ENCODE data around the gene LRRD1.
"Not testable (repeated sequence)": the region's sequence is repeated elsewhere in the genome, so short reads cannot be mapped to it uniquely, and the experiment has no call there.

Gene LRRD1

GRCh38 chr7:92177362-92177761 lies 1.6 kb downstream of the LRRD1 start:
- no peak for TF ChIP-seq CTCF (IDR thresholded peaks at IDR 0.05; ENCODE audit: borderline replicate concordance, extremely low read depth, low read length, poor library complexity, severe bottlenecking)
- TF ChIP-seq EZH2 (IDR thresholded peaks at IDR 0.05; ENCODE audit: borderline replicate concordance, low read depth, low read length, severe bottlenecking), result no peak
- Histone ChIP-seq H3K4me3 (ENCODE audit: low read depth in 1 of 2, low read length in 2 of 2) (no peak overlapping the region), H3K27me3 (ENCODE audit: insufficient read depth, low read length, poor library complexity) (no peaks in the 10 kb centered on the region), H3K79me2 (ENCODE audit: insufficient read depth, low read length) (no peaks in the 10 kb centered on the region), H3K9me3 (ENCODE audit: insufficient read depth, low read length, severe bottlenecking) (no peaks in the 10 kb centered on the region), H3K9ac (ENCODE audit: low read depth, low read length) (no peak overlapping the region), H3K36me3 (ENCODE audit: insufficient read depth, low read length) (no peaks in the 10 kb centered on the region), H4K20me1 (ENCODE audit: insufficient read depth, low read length) (no peaks in the 10 kb centered on the region), H3K4me2 (ENCODE audit: insufficient read depth, low read length) (no peak overlapping the region), H3K27ac (ENCODE audit: low read length) (no peak overlapping the region), H3K4me1 (ENCODE audit: insufficient read depth, low read length) (peaks cover 7% of the 10 kb centered on the region), H2AFZ (ENCODE audit: low read depth, low read length) (no peak overlapping the region)
- ATAC-seq (ENCODE audit: insufficient read depth, low read depth), result no peak
- DNase-seq, result no peak

GRCh38 chr7:92169529-92169928 lies 9.4 kb downstream of the LRRD1 start:
- not testable (repeated sequence) for H4K20me1 ChIP-seq (ENCODE audit: insufficient read depth, low read length); H3K4me1 ChIP-seq (ENCODE audit: insufficient read depth, low read length); H3K27ac ChIP-seq (ENCODE audit: low read length); H3K4me2 ChIP-seq (ENCODE audit: insufficient read depth, low read length); ATAC-seq (ENCODE audit: insufficient read depth, low read depth); H3K9ac ChIP-seq (ENCODE audit: low read depth, low read length); H3K27me3 ChIP-seq (ENCODE audit: insufficient read depth, low read length, poor library complexity); H3K79me2 ChIP-seq (ENCODE audit: insufficient read depth, low read length); H3K9me3 ChIP-seq (ENCODE audit: insufficient read depth, low read length, severe bottlenecking); H3K4me3 ChIP-seq (ENCODE audit: low read depth in 1 of 2, low read length in 2 of 2); H2AFZ ChIP-seq (ENCODE audit: low read depth, low read length); H3K36me3 ChIP-seq (ENCODE audit: insufficient read depth, low read length); DNase-seq

- H3K9ac ChIP-seq (ENCODE audit: low read depth, low read length), result no peak overlapping the region
- no peaks in the 10 kb centered on the region for H4K20me1 ChIP-seq (ENCODE audit: insufficient read depth, low read length)
- H2AFZ ChIP-seq (ENCODE audit: low read depth, low read length), result no peak overlapping the region
- no peak for DNase-seq
- TF ChIP-seq CTCF (IDR thresholded peaks at IDR 0.05; ENCODE audit: borderline replicate concordance, extremely low read depth, low read length, poor library complexity, severe bottlenecking) (no peak), EZH2 (IDR thresholded peaks at IDR 0.05; ENCODE audit: borderline replicate concordance, low read depth, low read length, severe bottlenecking) (no peak)
- no peaks in the 10 kb centered on the region for H3K79me2 ChIP-seq (ENCODE audit: insufficient read depth, low read length)
- H3K9me3 ChIP-seq (ENCODE audit: insufficient read depth, low read length, severe bottlenecking), result no peaks in the 10 kb centered on the region
- H3K36me3 ChIP-seq (ENCODE audit: insufficient read depth, low read length), result no peaks in the 10 kb centered on the region
- no peaks in the 10 kb centered on the region for H3K27me3 ChIP-seq (ENCODE audit: insufficient read depth, low read length, poor library complexity)
- no peak for ATAC-seq (ENCODE audit: insufficient read depth, low read depth)
- no peaks in the 10 kb centered on the region for H3K4me1 ChIP-seq (ENCODE audit: insufficient read depth, low read length)
- no peak overlapping the region for H3K27ac ChIP-seq (ENCODE audit: low read length)
- H3K4me2 ChIP-seq (ENCODE audit: insufficient read depth, low read length), result no peak overlapping the region
- no peak overlapping the region for H3K4me3 ChIP-seq (ENCODE audit: low read depth in 1 of 2, low read length in 2 of 2)
Measured at GRCh38 chr7:92161271-92161670, 17.7 kb downstream of the LRRD1 start.

GRCh38 chr7:92158660-92159575 lies 20.0 kb downstream of the LRRD1 start:
- Histone ChIP-seq H3K27me3 (ENCODE audit: insufficient read depth, low read length, poor library complexity) (no peaks in the 10 kb centered on the region), H3K4me2 (ENCODE audit: insufficient read depth, low read length) (no peak overlapping the region), H3K4me3 (ENCODE audit: low read depth in 1 of 2, low read length in 2 of 2) (no peak overlapping the region), H3K4me1 (ENCODE audit: insufficient read depth, low read length) (no peaks in the 10 kb centered on the region), H3K79me2 (ENCODE audit: insufficient read depth, low read length) (no peaks in the 10 kb centered on the region), H3K9me3 (ENCODE audit: insufficient read depth, low read length, severe bottlenecking) (no peaks in the 10 kb centered on the region), H3K36me3 (ENCODE audit: insufficient read depth, low read length) (no peaks in the 10 kb centered on the region), H3K27ac (ENCODE audit: low read length) (no peak overlapping the region), H2AFZ (ENCODE audit: low read depth, low read length) (no peak overlapping the region), H3K9ac (ENCODE audit: low read depth, low read length) (no peak overlapping the region), H4K20me1 (ENCODE audit: insufficient read depth, low read length) (no peaks in the 10 kb centered on the region)
- ATAC-seq (ENCODE audit: insufficient read depth, low read depth) (no peak), DNase-seq (no peak)
- TF ChIP-seq EZH2 (IDR thresholded peaks at IDR 0.05; ENCODE audit: borderline replicate concordance, low read depth, low read length, severe bottlenecking), result no peak
- no peak for TF ChIP-seq CTCF (IDR thresholded peaks at IDR 0.05; ENCODE audit: borderline replicate concordance, extremely low read depth, low read length, poor library complexity, severe bottlenecking)

Data from DND-41 (cell line).